SK-N-SH (cell line): ENCODE data around the gene KCNH4. TPM values are rescaled to one million over a fixed set of nuclear protein-coding genes. Genes with fewer than 3 reads are reported as not detected.

ENCODE experiments used
- CTCF ChIA-PET: fragments of 300-600, 350-600 bp; formaldehyde crosslinking; extraction: SDS; loops from one replicate; lab custom pipeline; 2021; lab: Yijun Ruan, JAX
- POLR2A ChIA-PET: fragments of 350-600 bp; sonication (Branson Sonifier 250); formaldehyde crosslinking; extraction: SDS; loops from one replicate; lab custom pipeline; 2020; ENCODE audit warnings: antibody characterized with exemption, inconsistent platforms; lab: Yijun Ruan, JAX
- DNase-seq: peaks from one replicate; pipeline ENCODE4 v3.0.0; 2012
- H2AFZ ChIP-seq: fragments of 200-600 bp; sonication (generic); 2 replicates; pipeline ENCODE4 v1.8.1; 2016; ENCODE audit warnings: antibody characterized with exemption, mild to moderate bottlenecking, low read depth
- H3F3A ChIP-seq: fragments of 200-600 bp; sonication (generic); replicated peaks from 2 replicates; pipeline ENCODE3; 2016; ENCODE audit warnings: antibody characterized with exemption, mild to moderate bottlenecking; ENCODE audit not compliant: insufficient read depth
- H3K27ac ChIP-seq, 2 experiments: fragments of 200-500 bp in 1 of 2; fragments of 200-600 bp in 1 of 2; sonication (Bioruptor generic) in 1 of 2; sonication (generic), shearing (Covaris generic) in 1 of 2; 2 replicates each; pipeline versions ENCODE4 v1.5.1 to v1.6.1; 2014 to 2016; ENCODE audit warnings: low read depth in 2 of 2, inconsistent platforms in 1 of 2, low read length in 1 of 2, mild to moderate bottlenecking in 1 of 2, mixed read lengths in 1 of 2
- H3K27me3 ChIP-seq: fragments of 200-600 bp; sonication (generic), shearing (Covaris generic); 2 replicates; pipeline ENCODE4 v1.6.1; 2016; ENCODE audit warnings: mixed run types; ENCODE audit not compliant: insufficient read depth
- H3K36me3 ChIP-seq, 2 experiments: fragments of 200-500 bp in 1 of 2; fragments of 200-600 bp in 1 of 2; sonication (Bioruptor generic) in 1 of 2; sonication (generic) in 1 of 2; replicated peaks in 1 of 2; 2 replicates each; pipeline versions ENCODE3 to v1.5.1; 2014 to 2016; ENCODE audit warnings: low read length in 1 of 2, mild to moderate bottlenecking in 1 of 2; ENCODE audit not compliant: insufficient read depth in 2 of 2, control insufficient read depth in 1 of 2
- H3K4me1 ChIP-seq, 2 experiments: fragments of 200-500 bp in 1 of 2; fragments of 200-600 bp in 1 of 2; sonication (Bioruptor generic) in 1 of 2; sonication (generic), shearing (Covaris generic) in 1 of 2; 2 replicates each; pipeline versions ENCODE4 v1.5.1 to v1.6.1; 2014 to 2016; ENCODE audit warnings: low read depth in 1 of 2, low read length in 1 of 2, mixed run types in 1 of 2; ENCODE audit not compliant: insufficient read depth in 2 of 2, control insufficient read depth in 1 of 2
- H3K4me2 ChIP-seq: fragments of 200-600 bp; sonication (generic), shearing (Covaris generic); 2 replicates; pipeline ENCODE4 v1.6.1; 2017; ENCODE audit warnings: mixed run types
- H3K4me3 ChIP-seq, 2 experiments: fragments of 200-500 bp in 1 of 2; fragments of 200-600 bp in 1 of 2; sonication (Bioruptor generic) in 1 of 2; sonication (generic), shearing (Covaris generic) in 1 of 2; 2 replicates each; pipeline versions ENCODE4 v1.5.1 to v1.8.1; 2014 to 2016; ENCODE audit warnings: low read depth in 2 of 2, inconsistent platforms in 1 of 2, low read length in 1 of 2, mild to moderate bottlenecking in 1 of 2, mixed read lengths in 1 of 2, moderate library complexity in 1 of 2
- H3K79me2 ChIP-seq: fragments of 200-600 bp; sonication (generic); 2 replicates; pipeline ENCODE4 v1.8.1; 2017; ENCODE audit warnings: mild to moderate bottlenecking; ENCODE audit not compliant: insufficient read depth
- H3K9ac ChIP-seq: fragments of 200-600 bp; sonication (generic); 2 replicates; pipeline ENCODE4 v1.6.1; 2017; ENCODE audit warnings: mixed run types
- H3K9me2 ChIP-seq: fragments of 200-600 bp; sonication (generic); 2 replicates; pipeline ENCODE4 v1.6.1; 2017; ENCODE audit warnings: mixed run types
- H3K9me3 ChIP-seq: fragments of 200-600 bp; sonication (generic); 2 replicates; pipeline ENCODE4 v1.6.1; 2017; ENCODE audit warnings: mixed run types, mild to moderate bottlenecking, moderate library complexity
- H4K20me1 ChIP-seq: fragments of 200-600 bp; sonication (generic); 2 replicates; pipeline ENCODE4 v1.6.1; 2017; ENCODE audit warnings: mild to moderate bottlenecking, mixed run types; ENCODE audit not compliant: insufficient read depth
- CHD2 ChIP-seq: fragments of 150-350 bp; IDR thresholded peaks from 2 replicates; pipeline ENCODE4 v1.6.1; 2018; ENCODE audit warnings: low read length; ENCODE audit not compliant: partially characterized antibody
- EP300 ChIP-seq, 2 experiments: IDR thresholded peaks; 2 replicates each; pipeline versions ENCODE4 v1.4.0 to v1.6.1; 2012; ENCODE audit warnings: borderline replicate concordance in 1 of 2, low read depth in 1 of 2, low read length in 1 of 2
- FOXJ3 ChIP-seq: sonication (generic); formaldehyde crosslinking; IDR thresholded peaks from 2 replicates; pipeline ENCODE4 v1.5.1; 2020; ENCODE audit warnings: mild to moderate bottlenecking, missing genetic modification reagents
- FOXM1 ChIP-seq: IDR thresholded peaks from 2 replicates; pipeline ENCODE4 v1.4.0; 2012; ENCODE audit warnings: low read depth, mild to moderate bottlenecking
- GATA2 ChIP-seq: sonication (generic); formaldehyde crosslinking; IDR thresholded peaks from 2 replicates; pipeline ENCODE4 v1.5.0; 2020; ENCODE audit warnings: mild to moderate bottlenecking, missing genetic modification reagents
- IRF3 ChIP-seq: fragments of 150-350 bp; IDR thresholded peaks from 2 replicates; pipeline ENCODE4 v1.6.1; 2016; ENCODE audit warnings: mild to moderate bottlenecking, low read depth, low read length
- JUND ChIP-seq: IDR thresholded peaks from 2 replicates; pipeline ENCODE4 v1.4.0; 2012
- MAX ChIP-seq: IDR thresholded peaks from 2 replicates; pipeline ENCODE4 v1.4.0; 2012; ENCODE audit warnings: low read depth
- MXI1 ChIP-seq: IDR thresholded peaks from 2 replicates; pipeline ENCODE4 v1.6.1; 2012; ENCODE audit warnings: mild to moderate bottlenecking, low read depth, low read length, improper control_type of control experiment
- RCOR1 ChIP-seq: fragments of 150-350 bp; IDR thresholded peaks from 2 replicates; pipeline ENCODE4 v1.6.1; 2017; ENCODE audit warnings: antibody characterized with exemption, low read length
- RFX5 ChIP-seq: IDR thresholded peaks from 2 replicates; pipeline ENCODE4 v1.6.1; 2012; ENCODE audit warnings: mild to moderate bottlenecking, improper control_type of control experiment, low read length
- SIN3A ChIP-seq: IDR thresholded peaks from 2 replicates; pipeline ENCODE4 v1.6.1; 2012; ENCODE audit warnings: low read depth, mild to moderate bottlenecking, low read length, moderate library complexity, borderline replicate concordance
- SMC3 ChIP-seq: IDR thresholded peaks from 2 replicates; pipeline ENCODE4 v1.6.1; 2012; ENCODE audit warnings: low read depth, low read length, improper control_type of control experiment
- TAF1 ChIP-seq: IDR thresholded peaks from 2 replicates; pipeline ENCODE4 v1.6.1; 2012; ENCODE audit warnings: low read depth, mild to moderate bottlenecking, low read length, moderate library complexity, borderline replicate concordance
- TEAD4 ChIP-seq: IDR thresholded peaks from 2 replicates; pipeline ENCODE4 v1.4.0; 2012; ENCODE audit warnings: mild to moderate bottlenecking, borderline replicate concordance; ENCODE audit not compliant: insufficient read depth
- USF1 ChIP-seq: IDR thresholded peaks from 2 replicates; pipeline ENCODE4 v1.4.0; 2012; ENCODE audit warnings: low read depth, borderline replicate concordance
- YY1 ChIP-seq: IDR thresholded peaks from 2 replicates; pipeline ENCODE4 v1.4.0; 2012; ENCODE audit warnings: low read depth, mild to moderate bottlenecking
- WGBS: methylation state at CpG from one replicate; pipeline ENCODE4 v1.1.6; 2017; ENCODE audit warnings: low lambda C conversion rate; 5-methylcytosine and 5-hydroxymethylcytosine counted together
- polyA plus RNA-seq, 3 experiments: library from polyadenylated mRNA; depleted of rRNA; stranded (reverse); fragments of >200 nt; gene quantifications; 2 replicates each; pipeline ENCODE4 v1.2.3, GENCODE V29; 2012

The KCNH4 gene
- polyA plus RNA-seq, 1 of the 3 experiments (the other 2 are of a cell fraction): 0.46 TPM

DNA sequence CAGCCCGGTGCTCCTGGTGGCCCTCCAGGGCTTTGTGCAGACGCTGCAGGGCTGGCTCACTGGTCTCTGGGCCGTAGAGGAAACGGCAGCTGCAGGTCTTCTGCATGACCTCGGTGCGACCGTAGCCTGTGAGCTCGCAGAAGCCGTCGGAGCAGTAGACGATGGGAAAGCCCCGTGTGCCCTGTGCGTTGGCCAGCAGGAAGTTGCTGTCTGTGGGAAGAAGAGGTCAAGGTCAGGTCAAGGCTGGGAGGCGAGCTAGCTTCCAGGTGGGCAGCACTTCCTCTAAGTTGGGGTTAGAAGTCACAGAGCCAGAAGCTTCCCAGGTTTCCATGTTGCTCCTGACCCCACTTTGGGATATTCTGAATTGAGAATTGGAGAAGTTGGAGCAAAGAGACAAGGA, 2.1 kb downstream of the KCNH4 start:
- Histone ChIP-seq H3K9me3 (no peaks in the 10 kb centered on the region), H3K27me3 (no peaks in the 10 kb centered on the region), H3K4me1 (peaks cover 4 to 15% of the 10 kb centered on the region in 2 experiments; a peak in 2 of 4 replicates), H3K79me2 (no peaks in the 10 kb centered on the region), H3K9ac (no peak overlapping the region), H4K20me1 (no peaks in the 10 kb centered on the region), H3K9me2 (no peaks in the 10 kb centered on the region), H3K36me3 (no peaks in the 10 kb centered on the region), H3F3A (peaks cover 11% of the 10 kb centered on the region), H2AFZ (no peak overlapping the region), H3K4me2 (no peak overlapping the region), H3K27ac (no peak overlapping the region), H3K4me3 (no peak overlapping the region)
- CTCF ChIA-PET: interaction anchor here (4.4 kb wide), 1 partner anchor 16 kb away, joined by 30 read pairs; the partner anchor contains the start of gene GHDC
- no peak for DNase-seq
- WGBS: 72% methylated on average over 11 of the region's 14 CpGs
- TF ChIP-seq SMC3 (no peak), CHD2 (no peak), SIN3A (no peak), RFX5 (no peak), RCOR1 (no peak), TAF1 (no peak), FOXM1 (no peak), TEAD4 (no peak), FOXJ3 (CRISPR knock-in tag) (no peak), MAX (no peak), IRF3 (no peak)
- POLR2A ChIA-PET: no interaction called here

- ChIA-PET POLR2A (no interaction called here), CTCF (interaction anchor here (4.4 kb wide), 1 partner anchor 17 kb away, joined by 30 read pairs; the partner anchor contains the start of gene GHDC)
These were observed 3.3 kb downstream of the KCNH4 start for GRCh38 chr17:42177684-42178083.

More at GRCh38 chr17:42177684-42178083, 3.3 kb downstream of the KCNH4 start:
- Histone ChIP-seq H3K9ac (no peak overlapping the region), H3K4me1 (peaks cover 0 to 15% of the 10 kb centered on the region in 2 experiments; a peak in 1 of 4 replicates), H3K4me2 (no peak overlapping the region), H3K9me3 (no peaks in the 10 kb centered on the region), H3K27me3 (no peaks in the 10 kb centered on the region), H2AFZ (no peak overlapping the region), H3K36me3 (no peaks in the 10 kb centered on the region), H3K79me2 (no peaks in the 10 kb centered on the region), H3K27ac (no peak overlapping the region), H3K4me3 (no peak overlapping the region), H4K20me1 (no peaks in the 10 kb centered on the region), H3K9me2 (no peaks in the 10 kb centered on the region), H3F3A (peaks cover 7% of the 10 kb centered on the region)
- TF ChIP-seq SIN3A (no peak), CHD2 (no peak), MAX (no peak), EP300 (IDR thresholded peaks at IDR 0.05; ENCODE audit: borderline replicate concordance in 1 of 2, low read depth in 1 of 2, low read length in 1 of 2) (no peak), GATA2 (CRISPR knock-in tag) (no peak), MXI1 (no peak), USF1 (no peak), JUND (no peak), FOXM1 (no peak), RFX5 (no peak), YY1 (no peak)
- WGBS: 91% methylated on average over 2 of the region's 2 CpGs
- DNase-seq: no peak
